K562 (cell line): Measurements from ENCODE around the gene G2E3. TPM values are rescaled to one million over a fixed set of nuclear protein-coding genes. Genes with fewer than 3 reads are reported as not detected.
A peak's percentile ranks its signal among the peaks of the same experiment; 100 is the strongest.

Experiments used
- ATAC-seq: fragments of 200-7000 bp; cut with Tn5 transposase; 3 replicates; pipeline ENCODE4 v1.9.1; 2020; ENCODE audit warnings: moderate library complexity
- BruUV-seq: library from RNA; stranded (reverse); fragments of 400-500 nt; replicated peaks from 2 replicates; lab custom pipeline; 2021; lab: Mats Ljungman, UMichigan
- CTCF ChIA-PET: fragments of 300-600 bp; formaldehyde crosslinking; extraction: SDS; loops from one replicate; lab custom pipeline; 2021; ENCODE audit warnings: low intra/inter-chr PET ratio; lab: Yijun Ruan, JAX
- POLR2A ChIA-PET: fragments of 300-600, 350-650 bp; sonication (Branson Sonifier 250); formaldehyde crosslinking; extraction: SDS; loops from one replicate; lab custom pipeline; 2021; ENCODE audit warnings: antibody characterized with exemption, inconsistent platforms; lab: Yijun Ruan, JAX
- DNase-seq, 4 experiments: peaks; one replicate each; pipeline versions ENCODE4 v3.0.0 to v3.0.0-alpha.2; 2011 to 2018; ENCODE audit warnings: low spot score in 3 of 4, mixed read lengths in 3 of 4; ENCODE audit errors: extremely low read depth in 1 of 4
- FAIRE-seq: peaks from 2 replicates; lab custom pipeline; 2011; peaks lifted over from hg19 to GRCh38; lab: Jason Lieb, UNC
- H2AFZ ChIP-seq: 2 replicates; pipeline ENCODE4 v1.6.0; 2011; ENCODE audit warnings: low read depth, low read length, control low read depth, inconsistent platforms
- H3K27ac ChIP-seq: fragments of 200-600 bp; 3 replicates; pipeline ENCODE4 v1.8.0; 2011; ENCODE audit warnings: low read depth, mild to moderate bottlenecking, control low read depth, inconsistent platforms, low read length, moderate library complexity, mixed read lengths; ENCODE audit errors: extremely low read depth
- H3K27me3 ChIP-seq, 2 experiments: fragments of 300-600 bp in 1 of 2; 2 replicates in 1 of 2; 3 replicates in 1 of 2; pipeline versions ENCODE4 v1.6.0 to v1.8.0; 2011; ENCODE audit warnings: inconsistent platforms in 2 of 2, low read length in 2 of 2, mild to moderate bottlenecking in 1 of 2, mixed read lengths in 1 of 2, moderate library complexity in 1 of 2; ENCODE audit not compliant: control insufficient read depth in 2 of 2, insufficient read depth in 2 of 2
- H3K36me3 ChIP-seq: fragments of 300-600 bp; 3 replicates; pipeline ENCODE4 v1.8.0; 2011; ENCODE audit warnings: mild to moderate bottlenecking, low read length, inconsistent platforms; ENCODE audit not compliant: control insufficient read depth, insufficient read depth
- H3K4me1 ChIP-seq, 2 experiments: fragments of 200-600 bp in 1 of 2; replicated peaks in 1 of 2; 2 replicates in 1 of 2; 3 replicates in 1 of 2; pipeline versions ENCODE4 v1.5.1 to v1.8.0; 2011; ENCODE audit warnings: inconsistent platforms in 2 of 2, low read length in 2 of 2, mild to moderate bottlenecking in 1 of 2, mixed read lengths in 1 of 2, moderate library complexity in 1 of 2; ENCODE audit not compliant: control insufficient read depth in 2 of 2, insufficient read depth in 2 of 2
- H3K4me2 ChIP-seq: 2 replicates; pipeline ENCODE4 v1.6.1; 2011; ENCODE audit warnings: low read length, control low read depth, inconsistent platforms, mixed read lengths; ENCODE audit not compliant: insufficient read depth
- H3K4me3 ChIP-seq: fragments of 200-600 bp; sonication (generic), shearing (Covaris generic); 2 replicates; pipeline ENCODE4 v1.5.1; 2016; ENCODE audit warnings: control low read depth, inconsistent platforms
- H3K79me2 ChIP-seq: fragments of 200-600 bp; 3 replicates; pipeline ENCODE4 v1.8.0; 2011; ENCODE audit warnings: low read length, inconsistent platforms; ENCODE audit not compliant: control insufficient read depth, insufficient read depth
- H3K9ac ChIP-seq, 2 experiments: 2 replicates each; pipeline versions ENCODE4 v1.6.0 to v1.6.1; 2011; ENCODE audit warnings: low read depth in 2 of 2, low read length in 2 of 2, control low read depth in 1 of 2, inconsistent platforms in 1 of 2, mild to moderate bottlenecking in 1 of 2, mixed read lengths in 1 of 2; ENCODE audit not compliant: insufficient read depth in 1 of 2
- H3K9me1 ChIP-seq: one replicate; pipeline ENCODE4 v1.6.0; 2011; ENCODE audit warnings: inconsistent platforms, mild to moderate bottlenecking, low read length, moderate library complexity; ENCODE audit not compliant: control insufficient read depth, insufficient read depth
- H3K9me3 ChIP-seq: replicated peaks from 2 replicates; pipeline ENCODE4 v1.5.1; 2011; ENCODE audit warnings: low read depth, low read length, inconsistent platforms; ENCODE audit not compliant: control insufficient read depth, insufficient read depth
- H4K20me1 ChIP-seq: replicated peaks from 2 replicates; pipeline ENCODE4 v1.6.1; 2011; ENCODE audit warnings: low read length, inconsistent platforms, mixed read lengths; ENCODE audit not compliant: control insufficient read depth, insufficient read depth
- CREB1 ChIP-seq, 2 experiments: sonication (generic) in 1 of 2; formaldehyde crosslinking in 1 of 2; IDR thresholded peaks; 2 replicates each; pipeline versions ENCODE4 v1.6.1 to v1.8.0; 2012 to 2022; ENCODE audit warnings: inconsistent platforms in 1 of 2, mild to moderate bottlenecking in 1 of 2, missing genetic modification reagents in 1 of 2, moderate library complexity in 1 of 2
- CREBBP ChIP-seq: IDR thresholded peaks from one replicate; pipeline ENCODE4 v1.6.1; 2012; ENCODE audit warnings: low read depth, mild to moderate bottlenecking, control low read depth, inconsistent platforms, low read length
- DEAF1 ChIP-seq: fragments of 450-650 bp; formaldehyde crosslinking; IDR thresholded peaks from 2 replicates; pipeline ENCODE4 v1.4.0; 2020; ENCODE audit warnings: mild to moderate bottlenecking, moderate library complexity
- IRF1 ChIP-seq: sonication (generic); formaldehyde crosslinking; IDR thresholded peaks from 2 replicates; pipeline ENCODE4 v1.8.0; 2022; ENCODE audit warnings: missing genetic modification reagents, mild to moderate bottlenecking, borderline replicate concordance
- MEIS2 ChIP-seq: fragments of 450-650 bp; IDR thresholded peaks from 2 replicates; pipeline ENCODE4 v1.6.1; 2014; ENCODE audit warnings: mild to moderate bottlenecking; ENCODE audit not compliant: partially characterized antibody
- MXD1 ChIP-seq: fragments of 250-450 bp; sonication (Bioruptor Pico); IDR thresholded peaks from 2 replicates; pipeline ENCODE4 v1.8.0; 2021; ENCODE audit warnings: borderline replicate concordance, mild to moderate bottlenecking, moderate library complexity; ENCODE audit not compliant: poor library complexity, severe bottlenecking
- NCOA2 ChIP-seq, 2 experiments: fragments of 450-650 bp; IDR thresholded peaks; 2 replicates each; pipeline ENCODE4 v1.6.1; 2018; ENCODE audit warnings: mild to moderate bottlenecking in 2 of 2, moderate library complexity in 1 of 2; ENCODE audit not compliant: partially characterized antibody in 2 of 2
- NR1H2 ChIP-seq: sonication (generic); formaldehyde crosslinking; IDR thresholded peaks from 2 replicates; pipeline ENCODE4 v1.4.0; 2020; ENCODE audit warnings: mild to moderate bottlenecking, missing genetic modification reagents
- POLR2A ChIP-seq: fragments of 450-650 bp; conservative IDR thresholded peaks from 2 replicates; pipeline ENCODE4 v1.6.1; 2016
- PTRF ChIP-seq: fragments of 450-650 bp; IDR thresholded peaks from 2 replicates; pipeline ENCODE4 v1.6.1; 2016; ENCODE audit warnings: mild to moderate bottlenecking, missing genetic modification characterization, missing compliant biosample characterization
- TEAD2 ChIP-seq: fragments of 450-650 bp; IDR thresholded peaks from 2 replicates; pipeline ENCODE4 v1.6.1; 2016; ENCODE audit warnings: missing genetic modification characterization, control low read depth, missing compliant biosample characterization
- TFE3 ChIP-seq: fragments of 450-650 bp; formaldehyde crosslinking; IDR thresholded peaks from 2 replicates; pipeline ENCODE4 v1.4.0; 2020; ENCODE audit warnings: mild to moderate bottlenecking, mixed read lengths
- XRCC5 ChIP-seq: fragments of 200-400 bp; formaldehyde crosslinking; IDR thresholded peaks from 2 replicates; pipeline ENCODE4 v1.6.1; 2017; ENCODE audit warnings: low read depth, mild to moderate bottlenecking, low read length
- ZBTB1 ChIP-seq: sonication (generic); formaldehyde crosslinking; IDR thresholded peaks from 2 replicates; pipeline ENCODE4 v1.8.1; 2023; ENCODE audit warnings: missing genetic modification reagents, low read depth, mild to moderate bottlenecking, borderline replicate concordance
- ZNF146 ChIP-seq: IDR thresholded peaks from one replicate; pipeline ENCODE4 v1.6.1; 2018; ENCODE audit warnings: missing compliant biosample characterization; ENCODE audit not compliant: unreplicated experiment
- ZNF282 ChIP-seq: sonication (generic); formaldehyde crosslinking; IDR thresholded peaks from 2 replicates; pipeline ENCODE4 v1.8.1; 2023; ENCODE audit warnings: missing genetic modification reagents
- ZNF436 ChIP-seq: fragments of 250-450, 450-650 bp; sonication (Bioruptor Pico); formaldehyde crosslinking; IDR thresholded peaks from 2 replicates; pipeline ENCODE4 v1.7.0; 2020; ENCODE audit warnings: mild to moderate bottlenecking
- ZNF561 ChIP-seq: fragments of 450-650 bp; formaldehyde crosslinking; conservative IDR thresholded peaks from 2 replicates; pipeline ENCODE4 v1.4.0; 2020; ENCODE audit warnings: mild to moderate bottlenecking, moderate library complexity
- ZSCAN32 ChIP-seq: fragments of 450-650 bp; formaldehyde crosslinking; IDR thresholded peaks from 2 replicates; pipeline ENCODE4 v1.4.0; 2020; ENCODE audit warnings: mild to moderate bottlenecking, moderate library complexity
- WGBS: fragments of 100-300 bp; shearing (Covaris generic); methylation state at CpG from one replicate; pipeline ENCODE4 v1.1.6; 2016; ENCODE audit warnings: low coverage, mixed read lengths; ENCODE audit not compliant: insufficient coverage; ENCODE audit errors: missing lambda C conversion rate; 5-methylcytosine and 5-hydroxymethylcytosine counted together
- in situ Hi-C: fragments of 300-500 bp; cut with MboI; formaldehyde crosslinking; loops from 4 replicates; pipeline ENCODE4 v1.15.0; 2018; ENCODE audit warnings: inconsistent platforms, mixed read lengths
- intact Hi-C: fragments of 100-400 bp; cut with micrococcal nuclease; formaldehyde crosslinking; loops from 2 replicates; pipeline ENCODE4 v1.14.2; 2022
- polyA plus RNA-seq, 8 experiments: library from polyadenylated mRNA; depleted of rRNA in 4 of 8; stranded (reverse) in 5 of 8; unstranded in 3 of 8; fragments of >200 nt; fragmentation: Nextera tagmentation in 2 of 8; fragmentation: Illumina TruSeq in 1 of 8; extraction: Ambion mirVana in 2 of 8; extraction: Trizol in 1 of 8; gene quantifications; 2 replicates each; pipeline versions ENCODE4 v1.2.1 to v1.2.3, GENCODE V29; 2011 to 2014; ENCODE audit warnings: inconsistent platforms in 1 of 8, missing spikeins in 1 of 8
- total RNA-seq, 7 experiments: library from RNA; depleted of rRNA in 6 of 7; stranded (reverse); fragments of >200 nt in 6 of 7; fragmentation: Illumina TruSeq in 2 of 7; extraction: Trizol in 2 of 7; gene quantifications; 2 replicates each; pipeline versions ENCODE4 v1.2.1 to v1.2.3, GENCODE V29; 2011 to 2021; ENCODE audit warnings: low replicate concordance in 1 of 7

G2E3 gene
- total and polyA plus RNA-seq, 9 of the 15 experiments (the other 6 are each of a cell fraction or from before 2014, with no cell fraction given) = 9.8 to 53.5 (median 24.7) TPM

- Histone ChIP-seq H3K4me1 (peaks cover 0 to 9% of the 10 kb centered on the region in 2 experiments; a peak in 4 of 5 replicates), H3K4me2 (peak overlapping the region; percentile 74), H3K9ac (peak overlapping the region in 1 of 2 experiments; percentile 95; a peak in 1 of 4 replicates), H3K9me1 (no peaks in the 10 kb centered on the region), H2AFZ (no peak overlapping the region), H3K9me3 (no peaks in the 10 kb centered on the region; the same call in 1 of the 2 replicates), H3K79me2 (peaks cover 70% of the 10 kb centered on the region), H3K27me3 (no peaks in the 10 kb centered on the region), H3K27ac (peak overlapping the region; percentile 25; the same call in 2 of the 3 replicates), H4K20me1 (no peaks in the 10 kb centered on the region; the same call in 1 of the 2 replicates), H3K4me3 (peak overlapping the region; percentile 18), H3K36me3 (peaks cover 27% of the 10 kb centered on the region)
- intact Hi-C loops = no loop called here
- no peak for ATAC-seq
- WGBS = 19% methylated on average over 4 of the region's 5 CpGs
- POLR2A ChIA-PET = interaction anchor here (1.2 kb wide), 1 partner anchor 10 kb away, joined by 3 read pairs; no protein-coding TSS in a partner anchor
- no peak for DNase-seq
- in situ Hi-C loops = no loop called here
- BruUV-seq = no TSS peak
- peak; percentile 19 for FAIRE-seq
- CTCF ChIA-PET = no interaction called here
- TF ChIP-seq POLR2A (no peak), CREB1 (IDR thresholded peaks at IDR 0.05) (no peak), CREB1 (CRISPR knock-in tag; IDR thresholded peaks at IDR 0.05) (no peak), ZBTB1 (CRISPR knock-in tag) (no peak), MXD1 (CRISPR knock-in tag) (no peak), ZNF146 (CRISPR knock-in tag) (no peak), CREBBP (no peak), TEAD2 (tag) (no peak), PTRF (tag) (no peak), NCOA2 (IDR thresholded peaks at IDR 0.05; ENCODE audit: partially characterized antibody in 2 of 2) (no peak), TFE3 (CRISPR knock-in tag) (no peak), DEAF1 (no peak), MEIS2 (no peak), ZNF436 (CRISPR knock-in tag) (no peak), XRCC5 (no peak), ZSCAN32 (CRISPR knock-in tag) (no peak), ZNF282 (no peak), ZNF561 (CRISPR knock-in tag) (no peak), NR1H2 (CRISPR knock-in tag) (no peak), IRF1 (CRISPR knock-in tag) (no peak)
Observed at GRCh38 chr14:30624132-30624423, 65.1 kb downstream of the G2E3 start.
